ENCODE data around the gene HNRNPR.

DNA sequence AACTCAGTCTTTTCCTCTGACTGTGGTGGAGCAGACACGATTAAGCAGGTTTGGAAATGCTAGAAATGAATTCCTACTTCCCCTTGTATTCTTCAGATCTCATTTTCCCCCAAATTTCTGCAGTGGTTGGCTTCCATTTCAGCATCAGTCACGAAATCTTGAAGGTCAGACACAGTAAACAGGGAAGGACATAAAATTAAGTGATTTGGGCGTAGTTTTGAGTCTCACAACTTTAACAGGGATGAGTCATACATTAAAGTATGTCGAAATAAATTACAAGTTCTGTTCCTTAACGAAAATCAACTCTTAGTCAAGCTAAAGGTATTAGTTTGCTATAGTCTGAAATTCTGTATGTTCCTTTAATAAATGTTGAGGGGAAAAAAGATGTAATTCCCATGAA lies 61.1 kb downstream of the HNRNPR start:
- TF ChIP-seq CTCF (IDR thresholded peaks at IDR 0.05) (no peak), POLR2A (IDR thresholded peaks at IDR 0.05) (no peak)
